Activated CD8-positive, alpha-beta memory T cell treated with anti-CD3 and anti-CD28 coated beads, Interleukin-2, amount 10 ng/mL, durations not matched to agents 7 days and 5 days (primary cell): ENCODE data around the gene CMIP. TPM values are rescaled to one million over a fixed set of nuclear protein-coding genes. Genes with fewer than 3 reads are reported as not detected.

Source experiments
- ATAC-seq: fragments of 150-1000 bp; cut with Tn5 transposase; one replicate; pipeline ENCODE4 v1.10.0; 2021; ENCODE audit warnings: moderate library complexity
- CTCF ChIA-PET: fragments of 350-600 bp; sonication (Branson Sonifier 250); formaldehyde crosslinking; loops from one replicate; lab custom pipeline; 2021; ENCODE audit warnings: antibody characterized with exemption; lab: Charles Lee
- DNase-seq: peaks from one replicate; pipeline ENCODE4 v3.0.0-alpha.2; 2020
- H3K27ac Mint-ChIP-seq: one replicate; pipeline ENCODE4 v1.8.0; 2021; ENCODE audit warnings: mild to moderate bottlenecking, mixed read lengths
- H3K27me3 Mint-ChIP-seq: one replicate; pipeline ENCODE4 v1.8.0; 2021; ENCODE audit warnings: mixed read lengths
- H3K36me3 Mint-ChIP-seq: one replicate; pipeline ENCODE4 v1.8.0; 2021; ENCODE audit warnings: mild to moderate bottlenecking, mixed read lengths
- H3K4me1 Mint-ChIP-seq: one replicate; pipeline ENCODE4 v1.8.0; 2021; ENCODE audit warnings: mixed read lengths
- H3K4me3 Mint-ChIP-seq: one replicate; pipeline ENCODE4 v1.8.0; 2021; ENCODE audit warnings: mild to moderate bottlenecking, moderate library complexity, mixed read lengths
- H3K9me3 Mint-ChIP-seq: one replicate; pipeline ENCODE4 v1.8.0; 2022; ENCODE audit warnings: low read depth, mixed read lengths
- total RNA-seq, 2 experiments: library from RNA; stranded (reverse); gene quantifications; one replicate each; pipeline ENCODE4 v1.2.3, GENCODE V29; 2021

CMIP gene
- total RNA-seq, 2 experiments from 2014 or later, result 77.4 to 98.8 TPM

DNA sequence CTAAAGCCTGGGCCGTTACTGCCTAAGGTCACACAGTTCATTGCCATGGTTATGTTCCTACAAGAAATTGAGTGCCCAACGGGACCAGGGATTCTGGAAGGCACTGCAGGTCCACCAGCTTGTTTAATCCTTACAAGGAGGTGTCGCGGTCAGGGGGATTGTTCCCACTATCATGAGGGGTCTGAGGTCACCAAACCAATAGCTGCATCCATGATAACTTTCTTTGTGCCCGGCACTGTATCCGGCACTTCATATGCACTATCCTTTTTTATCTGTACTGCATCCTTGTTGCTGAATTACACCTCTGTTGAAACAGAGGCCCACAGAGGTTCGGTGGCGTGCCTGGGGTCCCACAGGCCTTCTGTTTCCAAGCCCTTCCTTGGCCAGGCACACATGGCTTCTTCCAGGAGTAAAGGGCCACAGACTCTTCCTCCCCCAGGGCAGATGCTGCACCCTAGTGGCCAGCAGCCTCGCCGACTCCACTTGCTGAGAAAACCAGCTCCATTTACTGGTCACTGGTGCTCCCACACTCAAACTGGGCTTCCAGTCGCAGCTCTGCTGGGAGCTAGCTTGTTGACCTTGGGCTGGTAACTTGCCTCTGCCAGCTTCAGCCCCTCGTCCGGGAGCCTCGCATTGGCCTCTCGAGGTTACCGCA lies 252.5 kb downstream of the CMIP start:
- ATAC-seq (peak; percentile 45), DNase-seq (peak; percentile 65)
- Mint-ChIP-seq H3K4me1 (peaks cover 3% of the 10 kb centered on the region), H3K27me3 (no peaks in the 10 kb centered on the region), H3K27ac (no peak overlapping the region), H3K36me3 (peaks cover 16% of the 10 kb centered on the region), H3K4me3 (no peak overlapping the region), H3K9me3 (no peaks in the 10 kb centered on the region)
- CTCF ChIA-PET, result interaction anchor here (0.6 to 2.0 kb wide), 13 partner anchors 9 to 332 kb away, joined by 3 to 14 read pairs (median 4); no protein-coding TSS in a partner anchor

DNA sequence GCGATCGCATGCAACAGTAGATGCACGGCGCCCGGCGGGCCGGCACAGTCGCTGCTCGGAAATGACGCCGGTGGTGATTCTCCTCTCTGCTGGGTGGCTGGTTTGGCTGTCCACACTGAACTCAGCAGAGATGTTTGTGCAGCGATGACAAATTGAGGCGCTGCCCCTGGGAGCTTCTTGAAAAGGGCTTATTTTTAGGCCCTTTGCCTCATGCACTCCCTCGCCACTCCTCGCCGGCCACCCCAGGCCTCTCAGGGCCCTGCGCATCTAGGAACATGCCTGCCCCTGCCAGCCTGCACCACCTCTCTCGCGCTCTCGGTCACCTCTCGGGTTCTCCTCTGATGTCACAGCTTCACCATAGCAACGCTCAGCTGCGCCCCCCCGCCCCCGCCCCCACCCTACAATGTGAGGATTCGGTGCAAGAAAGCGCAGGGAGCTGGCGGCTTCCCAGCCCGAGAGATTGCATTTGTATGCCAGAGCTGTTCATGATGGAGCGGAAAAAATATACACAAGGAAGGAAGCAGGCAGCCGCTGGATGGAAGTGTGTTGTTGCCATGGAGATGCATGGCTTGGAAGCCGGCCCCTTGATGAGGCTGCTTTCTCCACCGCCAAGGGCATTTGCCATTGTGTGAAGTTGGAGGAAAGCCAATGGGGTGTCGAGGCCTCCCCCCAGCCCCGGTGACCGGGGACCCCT lies 253.2 kb downstream of the CMIP start:
- H3K27ac Mint-ChIP-seq, result no peak overlapping the region
- H3K4me3 Mint-ChIP-seq, result no peak overlapping the region
- CTCF ChIA-PET, result interaction anchor here (0.6 to 2.0 kb wide), 12 partner anchors 9 to 333 kb away, joined by 3 to 14 read pairs (median 4); no protein-coding TSS in a partner anchor
- peaks cover 19% of the 10 kb centered on the region for H3K36me3 Mint-ChIP-seq
- no peaks in the 10 kb centered on the region for H3K9me3 Mint-ChIP-seq
- no peaks in the 10 kb centered on the region for H3K27me3 Mint-ChIP-seq
- H3K4me1 Mint-ChIP-seq, result peaks cover 5% of the 10 kb centered on the region
- ATAC-seq, result no peak
- no peak for DNase-seq

DNA sequence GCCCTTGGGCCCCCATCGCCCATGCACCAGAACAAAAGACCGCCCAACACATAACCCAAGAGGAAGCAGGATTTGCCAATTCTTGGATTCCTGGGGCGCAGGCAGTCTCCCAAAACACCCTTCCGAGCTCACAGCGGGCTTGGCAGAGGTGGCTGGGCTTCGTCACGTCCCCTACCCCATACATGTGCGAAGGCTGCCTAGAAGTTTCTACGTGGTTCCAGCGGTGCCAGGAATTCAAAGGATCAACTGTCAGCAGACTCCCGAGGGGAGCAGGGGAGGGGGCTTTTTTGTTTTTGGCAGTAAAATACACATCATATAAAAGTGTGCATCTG lies 253.7 kb downstream of the CMIP start:
- CTCF ChIA-PET, result interaction anchor here (2.0 kb wide), 1 partner anchor 76 kb away, joined by 14 read pairs; no protein-coding TSS in a partner anchor
- H3K9me3 Mint-ChIP-seq, result no peaks in the 10 kb centered on the region
- H3K27ac Mint-ChIP-seq, result no peak overlapping the region
- ATAC-seq (no peak), DNase-seq (no peak)
- H3K36me3 Mint-ChIP-seq, result peaks cover 17% of the 10 kb centered on the region
- H3K4me1 Mint-ChIP-seq, result peaks cover 5% of the 10 kb centered on the region
- no peaks in the 10 kb centered on the region for H3K27me3 Mint-ChIP-seq
- H3K4me3 Mint-ChIP-seq, result no peak overlapping the region

DNA sequence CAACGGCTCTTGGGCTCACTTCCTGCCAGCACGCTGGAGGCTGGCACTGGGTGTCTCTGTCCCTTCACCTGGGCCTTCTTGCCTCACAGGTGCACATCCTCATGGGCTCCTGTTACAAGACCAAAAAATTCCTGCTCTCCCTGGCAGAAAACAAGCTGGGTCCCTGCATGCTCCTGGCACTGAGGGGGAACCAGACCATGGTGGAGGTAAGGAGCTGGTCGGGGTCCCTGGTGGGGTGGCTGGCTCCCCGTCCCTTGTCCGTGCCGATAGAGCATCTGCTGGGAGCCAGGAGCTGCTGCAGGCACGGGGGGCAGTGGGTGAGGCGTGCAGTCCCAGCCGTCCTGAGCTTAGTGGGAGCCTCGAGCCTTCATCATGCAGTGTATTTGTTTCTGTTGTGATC lies 255.0 kb downstream of the CMIP start:
- ATAC-seq (no peak), DNase-seq (no peak)
- peaks cover 16% of the 10 kb centered on the region for H3K36me3 Mint-ChIP-seq
- no peaks in the 10 kb centered on the region for H3K9me3 Mint-ChIP-seq
- CTCF ChIA-PET, result interaction anchor here (0.6 to 1.1 kb wide), 2 partner anchors 296 to 502 kb away, joined by 3 read pairs; no protein-coding TSS in a partner anchor
- no peaks in the 10 kb centered on the region for H3K27me3 Mint-ChIP-seq
- H3K4me3 Mint-ChIP-seq, result no peak overlapping the region
- H3K27ac Mint-ChIP-seq, result no peak overlapping the region
- H3K4me1 Mint-ChIP-seq, result peaks cover 5% of the 10 kb centered on the region

DNA sequence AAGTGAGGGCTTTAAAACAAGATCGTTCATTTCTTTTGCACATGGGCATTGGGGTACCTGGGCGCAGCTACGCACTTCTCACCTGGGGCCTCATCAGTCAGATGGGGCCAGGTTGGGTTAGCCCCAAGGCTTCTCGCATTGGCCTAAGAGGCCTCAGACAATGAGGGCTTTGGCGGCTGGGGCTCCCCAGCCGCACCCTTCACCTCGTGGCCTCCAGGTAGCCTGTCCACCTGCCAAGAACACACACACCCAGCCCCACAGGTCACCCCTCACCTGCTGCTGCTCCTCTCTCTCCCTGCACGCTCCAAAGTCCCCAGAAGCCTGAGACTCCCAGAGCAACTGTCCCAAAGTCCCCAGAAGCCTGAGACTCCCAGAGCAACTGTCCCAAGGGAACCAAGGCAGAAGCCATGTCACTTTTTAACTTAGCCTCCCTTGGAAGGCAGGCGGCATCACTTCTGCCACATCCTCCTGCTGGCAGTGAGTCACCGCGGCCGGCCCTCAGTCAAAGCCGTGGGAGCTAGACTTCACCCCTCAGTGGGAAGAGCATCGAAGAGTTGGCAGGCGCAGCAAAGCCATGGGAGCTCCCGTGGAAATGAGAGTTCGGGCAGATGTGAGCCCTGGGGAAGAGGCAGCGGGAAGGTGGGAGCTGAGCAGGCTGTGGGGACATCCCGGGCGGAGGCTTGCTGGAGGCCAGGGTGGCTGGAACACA lies 255.6 kb downstream of the CMIP start:
- H3K27ac Mint-ChIP-seq, result no peak overlapping the region
- ATAC-seq, result no peak
- CTCF ChIA-PET, result interaction anchor here (0.6 to 1.1 kb wide), 2 partner anchors 296 to 502 kb away, joined by 3 read pairs; no protein-coding TSS in a partner anchor

DNA sequence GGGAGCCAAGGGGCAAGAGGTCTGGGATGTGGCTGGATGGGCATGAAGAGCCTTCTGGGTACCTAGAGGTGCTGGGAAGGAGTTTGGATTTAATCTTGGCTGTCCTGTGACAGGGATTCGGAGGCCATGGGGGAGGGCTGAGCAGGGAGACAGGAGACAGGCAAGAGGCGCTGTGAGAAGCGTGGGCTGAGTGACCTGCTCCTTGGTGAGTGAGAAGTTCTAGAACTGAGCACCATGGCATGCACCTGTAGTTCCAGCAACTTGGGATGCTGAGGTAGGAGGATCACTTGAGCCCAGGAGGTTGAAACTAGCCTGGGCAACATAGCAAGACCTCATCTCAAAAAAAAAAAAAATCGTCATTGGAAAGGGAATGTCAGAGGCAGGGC lies 256.2 kb downstream of the CMIP start:
- Mint-ChIP-seq H3K27ac (no peak overlapping the region), H3K9me3 (no peaks in the 10 kb centered on the region), H3K27me3 (no peaks in the 10 kb centered on the region), H3K36me3 (peaks cover 19% of the 10 kb centered on the region), H3K4me3 (no peak overlapping the region), H3K4me1 (peaks cover 5% of the 10 kb centered on the region)
- no peak for DNase-seq
- CTCF ChIA-PET, result no interaction called here
- no peak for ATAC-seq

More for the DNA sequence above, 255.6 kb downstream of the CMIP start:
- Mint-ChIP-seq H3K4me1 (peaks cover 5% of the 10 kb centered on the region), H3K9me3 (no peaks in the 10 kb centered on the region), H3K27me3 (no peaks in the 10 kb centered on the region), H3K36me3 (peaks cover 16% of the 10 kb centered on the region), H3K4me3 (no peak overlapping the region)
- no peak for DNase-seq

DNA sequence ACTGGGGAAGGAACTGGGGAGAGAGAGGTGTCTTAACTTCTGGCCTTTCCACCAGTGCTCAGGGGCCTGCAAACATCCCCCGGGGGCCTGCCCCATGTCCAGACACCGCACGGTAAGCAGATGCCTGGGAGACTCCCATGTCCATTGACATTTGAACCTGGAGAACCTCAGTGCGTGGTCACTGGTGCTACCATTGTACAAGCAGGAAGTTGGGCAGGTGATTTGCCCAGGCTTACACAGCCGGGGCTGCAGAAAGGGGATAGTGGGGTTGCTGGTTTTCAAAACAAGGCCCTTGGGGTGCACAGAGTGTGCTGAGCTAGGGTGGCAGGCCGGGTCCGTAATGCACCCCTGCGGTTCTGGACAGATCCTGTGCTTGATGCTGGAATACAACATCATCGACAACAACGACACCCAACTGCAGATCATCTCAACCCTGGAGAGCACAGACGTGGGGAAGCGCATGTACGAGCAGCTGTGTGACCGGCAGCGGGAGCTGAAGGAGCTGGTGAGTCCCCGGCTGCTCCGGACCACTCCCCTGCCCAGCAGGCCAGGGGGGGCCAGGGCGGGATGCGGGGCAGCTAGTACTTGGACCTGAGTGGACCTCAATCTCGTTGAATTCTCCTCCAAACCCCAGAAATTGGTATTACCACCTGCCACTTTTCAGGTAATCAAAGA lies 256.8 kb downstream of the CMIP start:
- Mint-ChIP-seq H3K36me3 (peaks cover 19% of the 10 kb centered on the region), H3K27me3 (no peaks in the 10 kb centered on the region), H3K27ac (no peak overlapping the region), H3K4me3 (no peak overlapping the region), H3K4me1 (peaks cover 3% of the 10 kb centered on the region), H3K9me3 (no peaks in the 10 kb centered on the region)
- ATAC-seq (no peak), DNase-seq (no peak)
- CTCF ChIA-PET, result no interaction called here

DNA sequence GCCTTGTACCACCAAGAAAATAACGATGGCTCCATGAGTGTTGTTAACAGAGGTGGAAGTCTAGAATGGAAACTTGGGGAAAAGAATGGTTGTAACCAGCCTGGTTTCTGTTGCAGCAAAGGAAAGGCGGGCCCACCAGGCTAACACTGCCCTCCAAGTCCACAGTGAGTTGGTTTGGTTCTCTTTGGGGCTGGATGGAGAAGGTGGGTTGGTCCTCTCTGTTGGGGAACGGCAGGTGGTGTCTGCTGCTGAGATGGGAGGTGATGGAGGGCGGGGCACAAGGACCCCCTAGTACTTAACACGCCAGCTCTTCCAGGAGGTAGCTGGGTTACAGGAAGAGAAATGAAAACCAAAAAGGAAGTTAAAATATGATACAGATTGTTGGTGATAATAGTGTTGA lies 257.9 kb downstream of the CMIP start:
- CTCF ChIA-PET, result interaction anchor here (2.1 kb wide), 1 partner anchor 28 kb away, joined by 6 read pairs; no protein-coding TSS in a partner anchor
- H3K4me1 Mint-ChIP-seq, result peaks cover 3% of the 10 kb centered on the region
- no peaks in the 10 kb centered on the region for H3K27me3 Mint-ChIP-seq
- H3K9me3 Mint-ChIP-seq, result no peaks in the 10 kb centered on the region
- ATAC-seq (no peak), DNase-seq (no peak)
- peaks cover 26% of the 10 kb centered on the region for H3K36me3 Mint-ChIP-seq
- H3K4me3 Mint-ChIP-seq, result no peak overlapping the region
- H3K27ac Mint-ChIP-seq, result no peak overlapping the region

DNA sequence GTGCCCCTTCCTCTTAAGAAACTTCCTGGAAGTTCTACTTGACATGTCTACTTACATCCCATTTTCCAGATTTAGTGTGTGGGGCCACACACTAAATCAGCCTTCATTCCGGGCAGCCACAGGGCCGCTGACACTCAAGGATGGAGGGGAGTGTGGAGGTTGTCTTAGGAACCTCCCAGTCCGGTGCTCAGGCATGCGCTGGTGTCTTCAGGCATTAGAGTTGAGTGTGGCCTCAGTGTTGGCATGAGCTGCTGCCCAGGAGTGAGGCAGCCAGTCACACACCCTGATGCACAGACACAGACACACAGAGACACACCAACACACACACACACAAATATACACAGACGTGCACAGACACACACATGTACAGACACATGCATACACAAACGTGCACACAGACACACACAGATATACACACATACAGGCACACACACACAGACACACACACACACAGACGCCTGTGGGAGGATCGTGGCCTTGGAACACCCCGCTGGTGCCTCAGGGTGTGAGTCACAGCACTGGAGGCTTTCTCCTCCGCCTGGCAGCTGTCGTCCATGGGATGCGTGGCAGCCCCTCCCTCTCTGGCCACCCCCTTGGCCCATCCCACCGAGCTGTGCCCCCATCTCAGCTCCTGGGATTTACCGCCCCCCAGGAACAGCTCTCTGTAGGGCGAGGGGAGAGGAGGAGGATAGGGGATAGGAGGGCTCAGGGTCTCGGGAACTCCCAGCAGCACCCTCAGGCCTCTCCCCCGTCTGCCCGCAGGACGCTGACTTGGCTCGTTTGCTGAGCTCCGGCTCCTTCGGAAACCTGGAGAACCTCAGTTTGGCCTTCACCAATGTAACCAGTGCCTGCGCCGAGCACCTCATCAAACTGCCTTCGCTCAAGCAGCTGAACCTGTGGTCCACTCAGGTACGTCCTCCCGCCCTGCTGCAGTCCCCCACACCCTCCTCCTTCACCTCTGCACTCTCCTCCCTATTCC lies 258.9 kb downstream of the CMIP start:
- Mint-ChIP-seq H3K4me3 (no peak overlapping the region), H3K36me3 (peaks cover 26% of the 10 kb centered on the region), H3K27me3 (no peaks in the 10 kb centered on the region), H3K4me1 (peaks cover 3% of the 10 kb centered on the region), H3K27ac (no peak overlapping the region), H3K9me3 (no peaks in the 10 kb centered on the region)
- DNase-seq, result no peak
- ATAC-seq, result no peak
- CTCF ChIA-PET, result interaction anchor here (2.1 kb wide), 1 partner anchor 27 kb away, joined by 6 read pairs; no protein-coding TSS in a partner anchor

DNA sequence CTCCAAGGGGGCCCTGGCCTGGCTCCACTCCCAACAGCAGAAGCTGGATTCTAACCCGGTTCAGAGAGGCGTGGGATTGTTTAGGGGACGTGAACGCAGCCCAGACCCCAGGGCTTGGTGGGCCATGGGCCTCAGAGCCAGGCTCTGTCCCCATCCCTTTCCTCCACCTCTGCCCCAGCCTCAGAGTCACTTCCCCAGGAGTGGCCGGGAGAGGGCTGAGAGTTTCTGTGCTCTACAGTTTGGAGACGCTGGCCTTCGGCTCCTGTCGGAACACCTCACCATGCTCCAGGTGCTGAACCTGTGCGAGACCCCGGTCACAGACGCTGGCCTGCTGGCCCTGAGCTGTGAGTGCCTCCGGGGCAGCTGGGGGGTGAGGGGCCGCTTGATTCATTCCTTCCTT lies 260.7 kb downstream of the CMIP start:
- peaks cover 22% of the 10 kb centered on the region for H3K36me3 Mint-ChIP-seq
- H3K9me3 Mint-ChIP-seq, result no peaks in the 10 kb centered on the region
- DNase-seq (no peak), ATAC-seq (no peak)
- no peak overlapping the region for H3K27ac Mint-ChIP-seq
- CTCF ChIA-PET, result interaction anchor here (1.0 kb wide), 1 partner anchor 9 kb away, joined by 3 read pairs; no protein-coding TSS in a partner anchor
- H3K4me1 Mint-ChIP-seq, result peaks cover 3% of the 10 kb centered on the region
- H3K4me3 Mint-ChIP-seq, result no peak overlapping the region
- H3K27me3 Mint-ChIP-seq, result no peaks in the 10 kb centered on the region

DNA sequence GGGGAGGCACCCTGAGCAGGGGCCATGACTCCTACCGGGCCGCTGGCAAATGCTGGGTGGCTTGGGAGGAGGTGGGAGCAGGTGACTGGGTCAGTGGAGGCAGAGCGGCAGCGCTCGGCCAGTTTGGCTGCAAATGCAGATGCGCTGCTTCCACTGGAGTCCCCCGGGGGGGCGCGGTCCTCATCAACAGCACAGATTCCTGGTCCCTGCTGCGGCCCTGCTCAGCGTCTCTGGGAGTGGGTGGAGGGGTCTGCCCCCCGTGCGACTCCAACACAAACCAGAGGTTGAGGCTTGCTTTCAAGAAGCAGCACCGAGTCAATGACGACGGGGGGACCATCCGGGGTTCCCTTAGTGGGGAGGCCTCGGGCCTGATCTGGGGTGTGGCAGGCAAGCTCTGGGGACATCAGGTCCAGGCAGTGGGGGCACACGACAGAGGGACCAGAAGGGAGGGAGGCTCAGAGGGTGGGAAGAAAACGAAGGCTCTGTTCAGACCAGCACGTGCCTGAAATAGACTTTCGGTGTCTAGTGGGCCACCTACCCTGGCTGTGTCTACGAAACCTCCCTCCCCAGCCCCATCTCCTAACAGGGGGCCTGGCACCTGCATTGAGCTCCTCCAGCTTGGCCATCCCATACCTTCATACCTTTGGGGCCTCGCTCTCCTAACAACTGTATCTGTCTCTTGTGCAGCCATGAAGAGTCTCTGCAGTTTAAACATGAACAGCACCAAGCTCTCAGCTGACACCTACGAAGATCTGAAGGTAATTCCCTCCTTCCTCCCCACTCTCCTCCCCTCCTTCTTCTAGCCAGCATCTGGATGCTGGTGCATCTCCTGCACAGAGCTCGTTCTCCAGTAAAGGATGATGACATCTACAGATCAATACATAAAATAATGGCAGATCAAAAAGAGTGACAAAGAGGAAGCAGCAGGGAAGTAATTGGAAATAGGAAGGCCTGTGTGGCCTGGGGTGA lies 262.0 kb downstream of the CMIP start:
- H3K27me3 Mint-ChIP-seq, result no peaks in the 10 kb centered on the region
- peak overlapping the region; percentile 3 for H3K27ac Mint-ChIP-seq
- DNase-seq (no peak), ATAC-seq (no peak)
- peaks cover 20% of the 10 kb centered on the region for H3K36me3 Mint-ChIP-seq
- H3K9me3 Mint-ChIP-seq, result no peaks in the 10 kb centered on the region
- H3K4me1 Mint-ChIP-seq, result peaks cover 3% of the 10 kb centered on the region
- CTCF ChIA-PET, result interaction anchor here (1.1 kb wide), 1 partner anchor 10 kb away, joined by 3 read pairs; no protein-coding TSS in a partner anchor
- no peak overlapping the region for H3K4me3 Mint-ChIP-seq
